GM19025 (cell line): ENCODE measurements around the gene SYDE2.
"Not testable (repeated sequence)": the region's sequence is repeated elsewhere in the genome, so short reads cannot be mapped to it uniquely, and the experiment has no call there.

Experiments used
- ATAC-seq: cut with Tn5 transposase; IDR thresholded peaks from one replicate; pipeline ENCODE4 v1.9.1; 2021; ENCODE audit warnings: mild to moderate bottlenecking, low read depth, moderate library complexity; ENCODE audit not compliant: unreplicated experiment

Gene SYDE2

GRCh38 chr1:85200463-85201339, at the start of gene SYDE2:
SYDE2 (minus strand) TSS chr1:85201016; CDS start chr1:85200996, 20 bp downstream.
- peak; percentile 55 for ATAC-seq

- ATAC-seq = not testable (repeated sequence)
Observed at GRCh38 chr1:85249042-85249441, 48.2 kb upstream of the SYDE2 start.

GRCh38 chr1:85245891-85246290, 45.1 kb upstream of the SYDE2 start:
- no peak for ATAC-seq

GRCh38 chr1:85245456-85245855, 44.6 kb upstream of the SYDE2 start:
- ATAC-seq = no peak

GRCh38 chr1:85244271-85245061, 43.6 kb upstream of the SYDE2 start:
- ATAC-seq = no peak

- no peak for ATAC-seq
Observed at GRCh38 chr1:85243372-85243771, 42.6 kb upstream of the SYDE2 start.

GRCh38 chr1:85240643-85241042, 39.8 kb upstream of the SYDE2 start:
- ATAC-seq = no peak

GRCh38 chr1:85240174-85240601, 39.4 kb upstream of the SYDE2 start:
- no peak for ATAC-seq

GRCh38 chr1:85237613-85238012, 36.8 kb upstream of the SYDE2 start:
- ATAC-seq = no peak

- ATAC-seq = no peak
Observed at GRCh38 chr1:85230305-85230977, 29.6 kb upstream of the SYDE2 start.

GRCh38 chr1:85229574-85230097, 28.8 kb upstream of the SYDE2 start:
- no peak for ATAC-seq

GRCh38 chr1:85228972-85229371, 28.2 kb upstream of the SYDE2 start:
- ATAC-seq = no peak

- ATAC-seq = no peak
Observed at GRCh38 chr1:85225624-85226380, 25.0 kb upstream of the SYDE2 start.

GRCh38 chr1:85224734-85225623, 24.2 kb upstream of the SYDE2 start:
- no peak for ATAC-seq

GRCh38 chr1:85224295-85224694, 23.5 kb upstream of the SYDE2 start:
- no peak for ATAC-seq

- ATAC-seq = no peak
Observed at GRCh38 chr1:85223334-85223733, 22.5 kb upstream of the SYDE2 start.

GRCh38 chr1:85220756-85221201, 20.0 kb upstream of the SYDE2 start:
- no peak for ATAC-seq

- ATAC-seq = no peak
Observed at GRCh38 chr1:85219853-85220610, 19.2 kb upstream of the SYDE2 start.
